IPS-NIHi11 (cell line): ENCODE measurements around the gene KLHL28.

Experiments used
- DNase-seq: peaks from one replicate; pipeline ENCODE4 v3.0.0; 2012; ENCODE audit warnings: mixed read lengths, low spot score

Gene KLHL28

GRCh38 chr14:44960646-44961045 is 1.1 kb downstream of the KLHL28 start:
- DNase-seq, result no peak

- DNase-seq, result no peak
These were observed 1.6 kb downstream of the KLHL28 start for GRCh38 chr14:44960146-44960545.

GRCh38 chr14:44959538-44959937 is 2.2 kb downstream of the KLHL28 start:
- DNase-seq, result no peak

GRCh38 chr14:44956866-44957265 is 4.9 kb downstream of the KLHL28 start:
- no peak for DNase-seq

- no peak for DNase-seq
These were observed 6.2 kb downstream of the KLHL28 start for GRCh38 chr14:44955528-44955927.

- no peak for DNase-seq
These were observed 7.0 kb downstream of the KLHL28 start for GRCh38 chr14:44954750-44955149.

GRCh38 chr14:44952391-44953110 is 9.2 kb downstream of the KLHL28 start:
- DNase-seq, result no peak

GRCh38 chr14:44951051-44951450 is 10.7 kb downstream of the KLHL28 start:
- DNase-seq, result no peak

GRCh38 chr14:44945264-44945663 is 16.5 kb downstream of the KLHL28 start:
- DNase-seq, result no peak

- no peak for DNase-seq
These were observed 17.6 kb downstream of the KLHL28 start for GRCh38 chr14:44944107-44944506.

GRCh38 chr14:44942436-44942835 is 19.3 kb downstream of the KLHL28 start:
- no peak for DNase-seq

- no peak for DNase-seq
These were observed 20.2 kb downstream of the KLHL28 start for GRCh38 chr14:44941591-44941990.

GRCh38 chr14:44940944-44941343 is 20.8 kb downstream of the KLHL28 start:
- DNase-seq, result no peak

GRCh38 chr14:44940211-44940610 is 21.5 kb downstream of the KLHL28 start:
- no peak for DNase-seq

GRCh38 chr14:44937547-44937946 is 24.2 kb downstream of the KLHL28 start:
- DNase-seq, result no peak

GRCh38 chr14:44935155-44935554 is 26.6 kb downstream of the KLHL28 start:
- DNase-seq, result no peak

GRCh38 chr14:44928793-44929192 is 33.0 kb downstream of the KLHL28 start:
- DNase-seq, result no peak

- no peak for DNase-seq
These were observed 46.9 kb downstream of the KLHL28 start for GRCh38 chr14:44914849-44915248.

- peak; percentile 6 for DNase-seq
These were observed 49.5 kb downstream of the KLHL28 start for GRCh38 chr14:44912041-44912869.

- DNase-seq, result peak; percentile 11
These were observed 50.9 kb downstream of the KLHL28 start for GRCh38 chr14:44910821-44911220.

- DNase-seq, result no peak
These were observed 60.1 kb downstream of the KLHL28 start for GRCh38 chr14:44901696-44902095.

- no peak for DNase-seq
These were observed 63.2 kb downstream of the KLHL28 start for GRCh38 chr14:44898551-44898950.

GRCh38 chr14:44897845-44898151 is 63.9 kb downstream of the KLHL28 start:
- no peak for DNase-seq
